ENCODE measurements around the gene RANBP9. TPM values are rescaled to one million over a fixed set of nuclear protein-coding genes. Genes with fewer than 3 reads are reported as not detected.

The RANBP9 gene
- total RNA-seq, 1 experiment from 2014 or later = 38.2 TPM

DNA sequence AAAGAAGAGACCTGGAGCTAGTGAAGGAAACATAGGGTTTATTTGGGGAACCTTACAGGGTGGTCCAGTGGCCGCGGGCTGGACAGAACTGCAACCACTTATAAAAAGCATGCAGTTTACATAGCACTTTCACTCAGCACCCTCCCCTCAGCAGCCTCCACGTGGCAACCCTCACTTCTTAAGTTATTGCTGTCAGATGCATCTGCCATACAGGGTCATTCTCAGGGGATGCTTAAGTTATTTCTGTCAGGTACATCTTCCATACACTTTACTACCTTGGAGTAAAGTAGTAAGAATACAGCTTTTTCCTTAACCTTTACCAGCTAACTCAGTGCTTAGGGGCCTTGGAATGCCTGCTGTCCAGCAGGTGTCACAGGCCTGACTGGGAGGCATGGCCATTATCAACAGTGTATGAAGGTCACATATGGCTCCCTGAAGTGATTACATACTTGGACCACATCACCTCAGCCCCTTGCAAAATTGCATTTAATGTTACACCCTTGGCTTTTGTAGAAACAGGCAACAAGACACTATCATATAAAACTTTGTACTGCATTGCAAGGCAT, 98.5 kb downstream of the RANBP9 start:
- no TSS peak for BruUV-seq (replicated peaks)
- TF ChIP-seq, protein P1, sequence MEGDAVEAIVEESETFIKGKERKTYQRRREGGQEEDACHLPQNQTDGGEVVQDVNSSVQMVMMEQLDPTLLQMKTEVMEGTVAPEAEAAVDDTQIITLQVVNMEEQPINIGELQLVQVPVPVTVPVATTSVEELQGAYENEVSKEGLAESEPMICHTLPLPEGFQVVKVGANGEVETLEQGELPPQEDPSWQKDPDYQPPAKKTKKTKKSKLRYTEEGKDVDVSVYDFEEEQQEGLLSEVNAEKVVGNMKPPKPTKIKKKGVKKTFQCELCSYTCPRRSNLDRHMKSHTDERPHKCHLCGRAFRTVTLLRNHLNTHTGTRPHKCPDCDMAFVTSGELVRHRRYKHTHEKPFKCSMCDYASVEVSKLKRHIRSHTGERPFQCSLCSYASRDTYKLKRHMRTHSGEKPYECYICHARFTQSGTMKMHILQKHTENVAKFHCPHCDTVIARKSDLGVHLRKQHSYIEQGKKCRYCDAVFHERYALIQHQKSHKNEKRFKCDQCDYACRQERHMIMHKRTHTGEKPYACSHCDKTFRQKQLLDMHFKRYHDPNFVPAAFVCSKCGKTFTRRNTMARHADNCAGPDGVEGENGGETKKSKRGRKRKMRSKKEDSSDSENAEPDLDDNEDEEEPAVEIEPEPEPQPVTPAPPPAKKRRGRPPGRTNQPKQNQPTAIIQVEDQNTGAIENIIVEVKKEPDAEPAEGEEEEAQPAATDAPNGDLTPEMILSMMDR (IDR thresholded peaks at IDR 0.05; ENCODE audit: insufficient read depth in 1 of 2, low read depth in 1 of 2, low read length in 1 of 2, severe bottlenecking in 1 of 2, unreplicated experiment in 1 of 2) = no peak
- POLR2A ChIA-PET = no interaction called here
- no peak for DNase-seq
- peaks cover 7% of the 10 kb centered on the region for H3K4me1 Mint-ChIP-seq (ENCODE audit: low read depth, unreplicated experiment)
- no peaks in the 10 kb centered on the region; the same call in 1 of the 2 replicates for H3K4me1 ChIP-seq
- H3K4me3 ChIP-seq (ENCODE audit: low read depth, low read length) = no peak overlapping the region
- no peaks in the 10 kb centered on the region for H3K27me3 Mint-ChIP-seq (ENCODE audit: insufficient read depth, unreplicated experiment)
- no peaks in the 10 kb centered on the region for H3K27me3 ChIP-seq (replicated peaks; ENCODE audit: control insufficient read depth, insufficient read depth, low read length)
- H3K36me3 Mint-ChIP-seq (ENCODE audit: insufficient read depth, unreplicated experiment) = peaks cover 38% of the 10 kb centered on the region
- intact Hi-C loops (cut with micrococcal nuclease; ENCODE audit: unreplicated experiment) = no loop called here
- no peaks in the 10 kb centered on the region for H3K9me3 Mint-ChIP-seq (ENCODE audit: unreplicated experiment)
- H3K4me3 Mint-ChIP-seq (ENCODE audit: unreplicated experiment) = peak overlapping the region; percentile 100
- no peaks in the 10 kb centered on the region for H3K9me3 ChIP-seq
- CTCF ChIA-PET = interaction anchor here (1.2 kb wide), 1 partner anchor 12 kb away, joined by 3 read pairs; no protein-coding TSS in a partner anchor
- no peaks in the 10 kb centered on the region for H3K36me3 ChIP-seq (ENCODE audit: control insufficient read depth, insufficient read depth, low read length)
- no peak overlapping the region for H3K27ac Mint-ChIP-seq (ENCODE audit: unreplicated experiment)

- POLR2A ChIA-PET = no interaction called here
- TF ChIP-seq, protein P1 (IDR thresholded peaks at IDR 0.05; ENCODE audit: insufficient read depth in 1 of 2, low read depth in 1 of 2, low read length in 1 of 2, severe bottlenecking in 1 of 2, unreplicated experiment in 1 of 2) = no peak
- no peaks in the 10 kb centered on the region for H3K9me3 ChIP-seq
- H3K27me3 Mint-ChIP-seq (ENCODE audit: insufficient read depth, unreplicated experiment) = no peaks in the 10 kb centered on the region
- H3K36me3 Mint-ChIP-seq (ENCODE audit: insufficient read depth, unreplicated experiment) = peaks cover 29% of the 10 kb centered on the region
- intact Hi-C loops (cut with micrococcal nuclease; ENCODE audit: unreplicated experiment) = no loop called here
- CTCF ChIA-PET = no interaction called here
- no peaks in the 10 kb centered on the region for H3K4me1 Mint-ChIP-seq (ENCODE audit: low read depth, unreplicated experiment)
- no peak overlapping the region for H3K27ac Mint-ChIP-seq (ENCODE audit: unreplicated experiment)
- no peaks in the 10 kb centered on the region for H3K9me3 Mint-ChIP-seq (ENCODE audit: unreplicated experiment)
- H3K36me3 ChIP-seq (ENCODE audit: control insufficient read depth, insufficient read depth, low read length) = no peaks in the 10 kb centered on the region
- H3K27me3 ChIP-seq (replicated peaks; ENCODE audit: control insufficient read depth, insufficient read depth, low read length) = no peaks in the 10 kb centered on the region
- H3K4me1 ChIP-seq = no peaks in the 10 kb centered on the region; the same call in 1 of the 2 replicates
- no peak for DNase-seq
- H3K4me3 Mint-ChIP-seq (ENCODE audit: unreplicated experiment) = no peak overlapping the region
- BruUV-seq (replicated peaks) = no TSS peak
- no peak overlapping the region for H3K4me3 ChIP-seq (ENCODE audit: low read depth, low read length)
Measured at GRCh38 chr6:13611715-13612114, 99.9 kb downstream of the RANBP9 start.

GRCh38 chr6:13605634-13606033, 106.0 kb downstream of the RANBP9 start:
- Histone ChIP-seq H3K4me1 (peaks cover 23% of the 10 kb centered on the region), H3K27me3 (replicated peaks; ENCODE audit: control insufficient read depth, insufficient read depth, low read length) (no peaks in the 10 kb centered on the region), H3K9me3 (no peaks in the 10 kb centered on the region; the same call in 1 of the 2 replicates), H3K36me3 (ENCODE audit: control insufficient read depth, insufficient read depth, low read length) (no peaks in the 10 kb centered on the region), H3K4me3 (ENCODE audit: low read depth, low read length) (no peak overlapping the region)
- TF ChIP-seq, protein P1 (IDR thresholded peaks at IDR 0.05; ENCODE audit: insufficient read depth in 1 of 2, low read depth in 1 of 2, low read length in 1 of 2, severe bottlenecking in 1 of 2, unreplicated experiment in 1 of 2) = no peak
- Mint-ChIP-seq H3K27ac (ENCODE audit: unreplicated experiment) (peak overlapping the region; percentile 15), H3K36me3 (ENCODE audit: insufficient read depth, unreplicated experiment) (peaks cover 28% of the 10 kb centered on the region), H3K4me3 (ENCODE audit: unreplicated experiment) (no peak overlapping the region), H3K27me3 (ENCODE audit: insufficient read depth, unreplicated experiment) (no peaks in the 10 kb centered on the region), H3K4me1 (ENCODE audit: low read depth, unreplicated experiment) (peaks cover 17% of the 10 kb centered on the region), H3K9me3 (ENCODE audit: unreplicated experiment) (no peaks in the 10 kb centered on the region)
- intact Hi-C loops (cut with micrococcal nuclease; ENCODE audit: unreplicated experiment) = no loop called here
- ChIA-PET POLR2A (interaction anchor here (1.6 kb wide), 1 partner anchor 31 kb away, joined by 6 read pairs; the partner anchor contains the start of gene SIRT5), CTCF (no interaction called here)
- DNase-seq = no peak
- BruUV-seq (replicated peaks) = no TSS peak
